SU-DHL-6 (cell line): ENCODE results near the gene OAS3.
A peak's percentile ranks its signal among the peaks of the same experiment; 100 is the strongest.

Experiments used
- H2AFZ ChIP-seq: fragments of 200-600 bp; sonication (generic); 2 replicates; pipeline ENCODE4 v1.6.1; 2014; ENCODE audit warnings: low read depth, mild to moderate bottlenecking, moderate library complexity, mixed read lengths, antibody characterized with exemption, low read length; ENCODE audit not compliant: severe bottlenecking
- H3F3A ChIP-seq: fragments of 200-600 bp; shearing (Covaris generic); 2 replicates; pipeline ENCODE4 v1.6.0; 2016; ENCODE audit warnings: antibody characterized with exemption, mild to moderate bottlenecking; ENCODE audit not compliant: insufficient read depth
- H3K27ac ChIP-seq: fragments of 200-600 bp; sonication (generic); 2 replicates; pipeline ENCODE4 v1.5.1; 2016; ENCODE audit warnings: low read depth, mild to moderate bottlenecking, low read length, moderate library complexity, mixed read lengths
- H3K27me3 ChIP-seq: fragments of 200-600 bp; sonication (generic), shearing (Covaris generic); 2 replicates; pipeline ENCODE4 v1.6.0; 2014; ENCODE audit warnings: mild to moderate bottlenecking, low read length
- H3K36me3 ChIP-seq: fragments of 200-600 bp; sonication (generic); 2 replicates; pipeline ENCODE4 v1.6.1; 2014; ENCODE audit warnings: mild to moderate bottlenecking, low read length, mixed read lengths
- H3K4me2 ChIP-seq: fragments of 300-600, 200-600 bp; shearing (Covaris generic), sonication (generic); 2 replicates; pipeline ENCODE4 v1.6.0; 2014; ENCODE audit warnings: low read length, low read depth, mild to moderate bottlenecking; ENCODE audit not compliant: poor library complexity, severe bottlenecking
- H3K4me3 ChIP-seq: fragments of 200-600 bp; sonication (generic); 2 replicates; pipeline ENCODE4 v1.5.1; 2014; ENCODE audit warnings: antibody characterized with exemption, low read length, mild to moderate bottlenecking, mixed read lengths; ENCODE audit not compliant: insufficient read depth, poor library complexity, severe bottlenecking
- H3K79me2 ChIP-seq: fragments of 200-600 bp; sonication (generic); 2 replicates; pipeline ENCODE4 v1.6.1; 2014; ENCODE audit warnings: mild to moderate bottlenecking, low read length, moderate library complexity; ENCODE audit not compliant: insufficient read depth
- H3K9ac ChIP-seq: fragments of 200-600 bp; sonication (generic); 2 replicates; pipeline ENCODE4 v1.7.0; 2014; ENCODE audit warnings: mild to moderate bottlenecking, low read length
- H3K9me2 ChIP-seq: fragments of 200-600 bp; sonication (generic); replicated peaks from 2 replicates; pipeline ENCODE4 v1.6.1; 2014; ENCODE audit warnings: low read length; ENCODE audit not compliant: insufficient read depth
- H3K9me3 ChIP-seq: fragments of 200-600 bp; sonication (generic); 2 replicates; pipeline ENCODE4 v1.6.1; 2014; ENCODE audit warnings: low read length, mixed read lengths; ENCODE audit not compliant: insufficient read depth
- H4K20me1 ChIP-seq: fragments of 200-600 bp; sonication (generic); 2 replicates; pipeline ENCODE4 v1.6.1; 2014; ENCODE audit warnings: low read depth, mild to moderate bottlenecking, antibody characterized with exemption, low read length, moderate library complexity, mixed read lengths
- EZH2phosphoT487 ChIP-seq: fragments of 200-600 bp; sonication (generic), shearing (Covaris generic); conservative IDR thresholded peaks from 2 replicates; pipeline ENCODE4 v1.6.1; 2018; ENCODE audit warnings: mild to moderate bottlenecking, antibody characterized with exemption, low read length, moderate library complexity, mixed read lengths
- TF ChIP-seq, protein P1 (sequence below): fragments of 200-600 bp; sonication (generic); IDR thresholded peaks from one replicate; pipeline ENCODE4 v1.5.1; 2017; ENCODE audit warnings: antibody characterized with exemption, mild to moderate bottlenecking, low read length, moderate library complexity; ENCODE audit not compliant: insufficient read depth, poor library complexity, severe bottlenecking

Gene OAS3

DNA sequence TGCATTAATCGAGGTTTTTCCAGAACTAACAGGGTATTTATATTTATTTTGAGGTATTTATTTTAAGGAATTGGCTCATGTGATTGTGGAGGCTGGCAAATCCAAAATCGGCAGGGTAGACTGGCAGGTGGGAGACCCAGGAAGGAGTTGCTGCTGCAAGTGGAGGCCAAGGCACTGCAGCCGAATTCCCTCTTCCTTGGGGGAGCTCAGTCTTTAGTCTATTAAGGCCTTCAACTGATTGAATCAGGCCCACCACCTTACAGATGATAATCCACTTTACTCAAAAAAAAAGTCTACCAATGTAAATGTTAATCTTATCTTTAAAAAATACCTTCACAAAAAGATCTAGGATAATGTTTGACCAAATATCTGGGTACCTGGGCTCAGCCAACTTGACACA, 38.9 kb downstream of the OAS3 start:
- no peak overlapping the region for H3K27ac ChIP-seq
- H3K9me2 ChIP-seq, result no peaks in the 10 kb centered on the region
- TF ChIP-seq EZH2phosphoT487, result no peak
- TF ChIP-seq, protein P1, sequence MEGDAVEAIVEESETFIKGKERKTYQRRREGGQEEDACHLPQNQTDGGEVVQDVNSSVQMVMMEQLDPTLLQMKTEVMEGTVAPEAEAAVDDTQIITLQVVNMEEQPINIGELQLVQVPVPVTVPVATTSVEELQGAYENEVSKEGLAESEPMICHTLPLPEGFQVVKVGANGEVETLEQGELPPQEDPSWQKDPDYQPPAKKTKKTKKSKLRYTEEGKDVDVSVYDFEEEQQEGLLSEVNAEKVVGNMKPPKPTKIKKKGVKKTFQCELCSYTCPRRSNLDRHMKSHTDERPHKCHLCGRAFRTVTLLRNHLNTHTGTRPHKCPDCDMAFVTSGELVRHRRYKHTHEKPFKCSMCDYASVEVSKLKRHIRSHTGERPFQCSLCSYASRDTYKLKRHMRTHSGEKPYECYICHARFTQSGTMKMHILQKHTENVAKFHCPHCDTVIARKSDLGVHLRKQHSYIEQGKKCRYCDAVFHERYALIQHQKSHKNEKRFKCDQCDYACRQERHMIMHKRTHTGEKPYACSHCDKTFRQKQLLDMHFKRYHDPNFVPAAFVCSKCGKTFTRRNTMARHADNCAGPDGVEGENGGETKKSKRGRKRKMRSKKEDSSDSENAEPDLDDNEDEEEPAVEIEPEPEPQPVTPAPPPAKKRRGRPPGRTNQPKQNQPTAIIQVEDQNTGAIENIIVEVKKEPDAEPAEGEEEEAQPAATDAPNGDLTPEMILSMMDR, result no peak
- H3K36me3 ChIP-seq, result no peaks in the 10 kb centered on the region
- no peak overlapping the region for H3K4me2 ChIP-seq
- no peak overlapping the region for H3K4me3 ChIP-seq
- no peaks in the 10 kb centered on the region for H3K9me3 ChIP-seq
- no peak overlapping the region for H3K9ac ChIP-seq
- no peaks in the 10 kb centered on the region for H4K20me1 ChIP-seq
- H3F3A ChIP-seq, result no peaks in the 10 kb centered on the region
- no peak overlapping the region for H2AFZ ChIP-seq
- H3K79me2 ChIP-seq, result no peaks in the 10 kb centered on the region
- no peaks in the 10 kb centered on the region for H3K27me3 ChIP-seq

DNA sequence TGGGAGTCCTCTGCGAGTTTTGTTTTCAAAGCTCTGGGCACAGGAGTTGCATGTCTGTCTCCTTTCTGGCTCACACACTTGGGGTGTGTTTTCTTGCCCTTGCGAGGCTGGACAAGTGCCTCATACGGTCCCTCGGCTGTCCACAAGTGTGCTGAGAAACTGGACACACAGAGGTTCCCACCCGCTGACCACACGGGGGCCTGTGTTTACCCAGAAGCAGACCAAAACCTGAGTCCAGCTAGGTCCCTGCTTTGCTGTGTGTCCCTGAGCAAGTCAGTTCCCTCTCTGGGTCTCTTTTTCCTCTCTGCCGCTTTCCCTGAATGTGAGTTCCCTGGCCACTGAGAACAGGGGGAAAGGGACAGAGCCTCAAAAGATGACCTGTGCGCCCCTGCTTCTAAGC, 39.4 kb downstream of the OAS3 start:
- H4K20me1 ChIP-seq, result no peaks in the 10 kb centered on the region
- no peaks in the 10 kb centered on the region for H3K27me3 ChIP-seq
- TF ChIP-seq, protein P1, result no peak
- no peak for TF ChIP-seq EZH2phosphoT487
- H3K9me2 ChIP-seq, result no peaks in the 10 kb centered on the region
- no peaks in the 10 kb centered on the region for H3K79me2 ChIP-seq
- peak overlapping the region; percentile 59 for H3K4me2 ChIP-seq
- peak overlapping the region; percentile 65 for H3K27ac ChIP-seq
- no peak overlapping the region for H3K4me3 ChIP-seq
- peak overlapping the region; percentile 1 for H2AFZ ChIP-seq
- no peaks in the 10 kb centered on the region for H3K9me3 ChIP-seq
- no peaks in the 10 kb centered on the region for H3K36me3 ChIP-seq
- H3K9ac ChIP-seq, result peak overlapping the region; percentile 50
- H3F3A ChIP-seq, result no peaks in the 10 kb centered on the region

DNA sequence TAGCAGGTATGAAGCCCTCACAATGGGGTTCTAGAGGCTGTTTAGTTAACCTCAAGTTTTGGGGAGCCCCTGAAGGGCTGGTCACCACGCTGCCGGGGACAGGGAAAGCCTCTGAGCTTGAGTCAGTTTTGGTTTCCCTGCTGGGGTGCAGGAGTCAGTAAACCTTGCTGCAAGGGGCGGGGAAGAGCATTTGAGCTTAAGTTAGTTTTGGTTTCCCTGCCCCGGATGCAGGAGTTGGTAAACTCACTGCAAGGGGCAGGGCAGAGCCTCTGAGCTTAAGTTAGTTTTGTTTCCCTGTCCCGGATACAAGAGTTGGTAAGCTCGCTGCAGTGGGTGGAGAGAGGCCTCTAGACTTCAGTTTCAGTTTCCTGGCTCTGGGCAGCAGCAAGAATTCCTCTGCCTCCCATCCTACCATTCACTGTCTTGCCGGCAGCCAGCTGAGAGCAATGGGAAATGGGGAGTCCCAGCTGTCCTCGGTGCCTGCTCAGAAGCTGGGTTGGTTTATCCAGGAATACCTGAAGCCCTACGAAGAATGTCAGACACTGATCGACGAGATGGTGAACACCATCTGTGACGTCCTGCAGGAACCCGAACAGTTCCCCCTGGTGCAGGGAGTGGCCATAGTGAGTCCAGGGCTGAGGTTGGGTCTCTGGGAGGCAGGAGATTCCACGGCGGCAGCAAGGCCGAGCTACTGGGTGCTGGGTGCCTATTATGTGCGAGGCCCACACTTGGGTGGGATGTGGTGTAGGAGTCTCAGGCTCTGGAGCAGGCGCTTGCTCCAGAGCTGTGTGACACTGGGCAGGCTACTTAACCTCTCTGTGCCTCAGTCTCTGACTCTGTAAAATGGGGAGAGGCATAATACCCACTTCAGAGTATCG, 40.1 kb downstream of the OAS3 start, which contains the start of gene OAS2:
OAS2 (plus strand) TSS at position 357 of the 878 bp plus-strand sequence; CDS start at position 447, 90 bp downstream.
- Histone ChIP-seq H3K79me2 (no peaks in the 10 kb centered on the region), H3K9me3 (no peaks in the 10 kb centered on the region), H2AFZ (peak within 1 kb of the TSS; percentile 45), H3K27me3 (no peaks in the 10 kb centered on the region), H3F3A (no peaks in the 10 kb centered on the region), H3K9ac (peak within 1 kb of the TSS; percentile 50), H3K4me3 (peak within 1 kb of the TSS; percentile 32), H3K27ac (peak within 1 kb of the TSS; percentile 65), H4K20me1 (no peaks in the 10 kb centered on the region), H3K4me2 (peak within 1 kb of the TSS; percentile 59), H3K9me2 (no peaks in the 10 kb centered on the region), H3K36me3 (no peaks in the 10 kb centered on the region)
- TF ChIP-seq, protein P1, result no peak
- TF ChIP-seq EZH2phosphoT487, result no peak
